ENCODE measurements around the gene LIN37.
"Not testable (repeated sequence)": the region's sequence is repeated elsewhere in the genome, so short reads cannot be mapped to it uniquely, and the experiment has no call there.

LIN37 gene

DNA sequence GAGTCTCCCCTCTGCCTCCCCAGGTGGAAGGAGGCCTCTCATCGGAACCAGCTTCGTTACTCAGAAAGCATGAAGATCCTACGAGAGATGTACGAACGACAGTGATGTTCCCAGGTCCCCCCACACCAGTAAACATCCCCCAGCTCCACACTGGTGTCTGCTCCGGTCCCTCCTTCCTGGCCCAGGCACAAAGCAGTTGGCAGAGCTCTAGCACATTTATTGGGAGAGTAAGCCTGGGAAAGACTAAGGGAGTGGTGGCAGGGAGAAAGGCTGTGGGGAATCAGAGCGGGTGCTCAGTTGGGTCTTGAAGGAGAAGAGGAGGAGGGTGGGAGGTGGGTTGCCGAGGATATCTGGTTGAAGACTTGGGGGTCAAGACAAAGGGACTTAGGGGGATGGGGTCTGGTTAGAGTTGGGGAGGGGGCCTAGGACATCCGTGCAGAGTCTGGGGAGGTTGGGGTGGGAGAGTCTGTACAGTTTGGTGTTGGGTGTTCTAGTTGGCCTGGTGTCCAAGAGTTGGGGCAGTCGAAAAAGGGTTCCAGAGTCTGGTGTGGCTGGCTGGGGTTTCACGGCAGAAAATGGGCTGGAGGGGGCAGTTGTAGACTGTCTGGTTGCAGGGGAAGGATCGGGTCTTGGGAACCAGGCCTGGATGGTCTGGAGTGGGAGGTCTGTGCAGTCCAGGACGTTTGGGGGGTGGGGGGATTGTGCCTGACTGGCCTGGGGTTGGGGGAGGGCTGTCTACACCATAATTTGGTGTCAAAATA lies 6.2 kb downstream of the LIN37 start:
- no peak for DNase-seq

DNA sequence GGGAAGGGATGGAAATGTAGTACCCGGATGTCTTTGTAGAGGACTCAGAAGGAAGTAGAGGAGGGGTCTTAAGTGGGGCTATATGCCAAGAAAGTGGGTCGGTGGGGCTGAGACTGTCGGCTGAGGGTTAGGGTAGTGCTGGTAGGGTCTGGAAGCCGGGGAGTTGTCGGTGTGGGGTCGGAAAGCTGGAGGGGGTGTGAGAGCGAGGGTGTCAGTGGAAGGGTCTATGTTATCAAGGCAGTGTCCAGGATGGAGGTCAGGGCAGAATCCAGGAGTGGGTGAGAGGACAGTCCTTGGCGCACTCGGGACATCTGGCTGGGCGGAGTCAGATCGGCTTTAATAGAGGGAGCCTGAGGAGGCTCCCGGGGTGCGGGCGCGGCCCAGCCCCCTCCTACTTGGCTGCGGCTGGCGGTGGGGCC lies 6.8 kb downstream of the LIN37 start:
- no peak for DNase-seq

DNA sequence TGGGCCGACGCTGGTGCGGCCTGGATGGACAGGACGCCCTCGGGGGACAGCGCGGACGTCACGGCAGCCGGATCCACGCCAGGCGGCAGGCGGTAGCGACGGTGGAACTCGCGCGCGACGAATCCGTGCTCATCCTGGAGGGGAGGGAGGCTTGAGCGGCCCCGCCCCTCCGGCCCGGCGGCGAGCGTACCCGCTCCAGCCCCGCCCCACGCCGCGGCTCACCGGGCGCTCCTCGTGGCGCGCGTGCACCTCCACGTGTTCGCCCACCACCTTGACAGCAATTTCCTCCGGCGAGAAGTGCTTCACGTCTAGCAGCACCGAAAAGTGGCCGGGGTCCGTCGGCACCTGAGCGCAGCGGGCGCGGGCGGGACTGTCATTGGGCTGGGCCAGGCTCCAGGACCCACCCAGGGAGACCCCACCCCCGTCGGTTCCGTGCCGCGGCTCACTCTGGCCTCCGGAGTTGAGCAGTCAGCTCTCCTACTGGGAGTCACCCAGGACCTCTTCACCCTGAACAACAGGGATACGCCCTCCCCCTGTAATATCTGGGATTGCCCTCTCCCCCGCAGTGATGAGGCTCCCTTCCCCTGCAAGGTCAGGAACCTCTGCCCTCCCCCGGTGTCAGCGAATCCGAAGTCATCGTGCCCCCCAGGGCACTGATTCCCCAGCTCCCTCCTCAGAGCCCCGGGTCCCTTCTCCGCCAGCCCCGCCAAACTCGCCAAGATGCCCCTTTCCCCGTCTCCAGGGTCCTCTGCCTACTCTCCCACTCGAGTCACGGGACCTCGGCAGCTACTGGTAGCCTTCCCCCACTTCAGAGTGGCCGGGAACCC lies 7.4 kb downstream of the LIN37 start:
- DNase-seq = peak; percentile 59 to 71

DNA sequence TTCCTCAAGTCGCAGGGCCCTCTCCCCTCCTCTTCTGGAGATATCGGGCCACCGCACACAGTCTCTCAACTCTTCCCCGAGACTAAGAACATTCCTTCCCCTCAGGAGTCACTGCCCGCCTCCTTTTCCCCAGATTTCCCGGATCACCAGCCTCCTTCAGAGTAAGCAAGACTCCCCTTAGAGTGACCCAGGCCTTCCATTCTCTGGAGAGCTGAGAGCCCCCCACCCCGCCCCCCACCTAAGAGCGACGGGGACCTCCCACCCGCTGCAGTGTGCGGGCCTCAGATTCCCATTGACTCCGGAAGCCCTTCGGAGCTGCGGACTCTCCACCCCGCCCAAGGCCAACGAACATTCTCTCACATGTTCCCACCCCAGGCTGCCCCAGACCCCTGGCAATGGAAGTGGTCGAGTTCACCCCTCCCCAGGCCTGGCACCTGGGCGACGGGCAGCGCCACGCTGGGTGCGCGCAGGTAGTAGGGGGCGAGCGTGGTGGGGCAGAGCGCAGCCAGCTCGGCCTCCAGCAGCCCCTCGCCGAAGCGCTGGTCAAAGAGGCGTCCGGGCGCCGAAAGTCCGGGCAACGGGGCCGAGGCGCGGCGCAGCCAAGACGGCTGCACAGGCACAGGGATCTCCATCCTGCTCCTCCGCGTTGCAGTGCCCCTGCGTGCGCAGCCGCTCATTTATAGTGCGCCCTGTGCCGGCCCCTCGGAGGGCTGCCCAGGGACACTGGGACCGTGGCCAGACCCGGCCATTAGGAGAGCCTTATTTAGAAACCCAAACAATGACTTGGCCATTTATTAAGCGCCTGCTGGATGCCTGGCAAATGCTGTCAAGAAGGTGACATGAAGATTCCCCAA lies 8.2 kb downstream of the LIN37 start, which contains the start of gene HSPB6:
Gene HSPB6 (minus strand): TSS at position 653 of the 854 bp plus-strand sequence. CDS start 21 bp downstream, at position 632.
- DNase-seq = no peak

DNA sequence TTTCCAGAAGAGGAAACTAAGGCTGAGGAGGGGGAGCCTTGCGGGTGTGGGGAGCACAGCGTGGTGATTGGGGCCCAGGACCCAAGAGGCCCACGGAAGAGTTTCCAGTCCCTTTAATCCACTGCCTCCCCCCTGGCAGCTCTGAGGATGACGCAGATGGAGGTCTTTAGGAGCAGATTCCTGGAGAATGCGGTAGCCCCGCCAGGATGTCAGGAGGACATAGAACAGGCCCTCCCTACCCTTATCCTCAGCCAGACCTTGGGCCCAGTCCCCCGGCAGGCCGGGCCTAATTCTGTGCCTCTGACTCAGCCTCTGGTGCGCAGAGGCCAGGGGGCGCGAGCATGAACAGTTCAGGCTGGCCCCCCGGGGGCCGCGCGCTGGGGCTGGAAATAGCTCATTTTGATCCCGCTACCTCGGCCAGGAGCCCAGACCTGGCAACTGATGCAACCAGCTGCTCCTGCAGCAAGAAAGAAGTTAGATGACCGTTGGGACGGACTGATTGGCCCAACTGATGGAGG lies 8.9 kb downstream of the LIN37 start:
- no peak for DNase-seq

DNA sequence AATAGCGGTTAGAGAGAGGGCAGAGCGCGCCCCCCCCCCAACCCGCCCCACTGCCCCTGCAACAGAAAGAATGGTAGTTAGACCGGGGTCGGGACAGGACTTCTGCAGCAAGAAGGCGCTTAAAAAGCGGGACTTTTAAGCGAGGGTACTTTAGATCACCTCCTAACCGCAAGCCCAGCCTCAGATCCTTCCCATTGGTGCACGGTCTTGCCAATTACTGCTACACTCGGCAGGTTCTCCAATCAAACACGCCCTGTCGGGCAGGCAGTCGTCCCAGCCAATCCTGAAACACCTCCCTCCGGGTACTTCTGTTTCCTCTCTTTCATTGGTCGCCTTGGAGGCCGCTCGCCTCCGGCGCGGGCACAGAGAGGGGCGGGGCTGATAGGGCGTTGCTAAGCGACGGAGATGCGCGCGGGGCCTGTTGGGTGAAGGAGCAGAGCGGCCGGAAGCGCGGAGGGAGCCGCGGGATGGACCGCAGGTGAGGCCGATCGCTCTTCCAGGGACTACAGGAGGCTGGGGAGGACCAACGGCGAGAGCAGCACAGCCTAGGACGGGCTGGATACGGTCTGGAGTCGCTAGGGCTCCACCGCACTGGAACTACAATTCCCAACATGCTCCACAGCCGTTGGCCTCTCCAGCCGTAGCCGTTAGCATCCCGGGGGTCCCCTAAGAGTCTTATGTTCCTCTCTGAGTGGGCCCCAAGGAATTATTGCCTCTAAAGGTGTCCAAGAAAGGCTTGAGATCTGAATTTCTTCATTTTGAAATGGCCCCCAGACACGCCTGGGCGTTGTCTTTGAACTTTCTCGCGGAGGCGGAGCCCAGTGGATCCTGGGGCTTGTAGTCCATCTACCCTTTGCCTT lies 9.6 kb downstream of the LIN37 start, which contains the start of gene PROSER3:
Gene PROSER3 (plus strand): TSS at position 428 of the 860 bp plus-strand sequence. CDS start 40 bp downstream, at position 468.
- peak; percentile 99 to 100 for DNase-seq

DNA sequence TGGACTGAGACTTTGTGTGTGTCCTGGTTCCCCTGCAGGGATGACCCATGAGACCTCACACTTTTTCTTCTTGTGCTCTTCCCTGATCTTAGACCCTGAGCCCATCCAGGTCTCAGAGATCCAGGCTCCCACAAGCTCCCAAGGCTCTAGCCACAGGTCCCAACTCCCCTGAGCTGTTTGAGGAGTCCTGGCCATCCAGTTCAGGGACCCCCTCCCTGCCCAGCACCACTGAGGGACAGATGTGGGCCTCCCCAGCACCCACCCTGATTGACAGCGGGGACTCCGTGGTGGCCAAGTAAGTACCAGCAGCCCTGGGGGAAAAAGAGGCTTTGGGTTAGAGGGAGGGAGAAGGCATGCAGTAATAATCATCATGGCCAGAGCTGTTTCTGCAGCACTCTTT lies 11.3 kb downstream of the LIN37 start:
- no peak for DNase-seq

DNA sequence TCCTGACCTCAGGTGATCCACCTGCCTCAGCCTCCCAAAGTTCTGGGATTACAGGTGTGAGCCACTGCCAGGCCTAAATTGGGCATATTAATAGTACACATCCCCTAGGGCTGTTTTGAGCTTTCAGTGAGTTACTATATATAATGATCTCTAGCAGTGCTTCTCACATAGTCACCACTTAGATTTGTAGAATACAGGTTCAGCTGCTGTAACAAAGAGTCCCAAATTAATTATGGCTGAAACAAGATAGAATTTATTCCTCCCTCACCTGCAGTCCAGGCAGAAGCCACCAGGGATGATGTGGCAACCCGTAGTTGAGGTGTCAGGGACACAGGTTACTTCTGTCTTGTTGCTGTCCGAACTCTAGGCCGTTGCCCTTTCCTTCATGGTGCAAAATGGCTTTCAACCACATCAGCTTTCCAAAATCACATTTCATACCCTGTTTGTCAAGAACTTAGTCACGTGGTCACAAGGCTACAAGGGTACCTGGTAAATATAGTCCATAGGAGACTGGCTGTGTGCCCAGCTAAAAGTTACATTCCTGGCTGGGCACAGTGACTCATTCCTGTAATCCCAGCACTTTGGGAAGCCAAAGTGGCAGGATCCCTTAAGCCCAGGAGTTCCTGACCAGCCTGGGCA lies 12.5 kb downstream of the LIN37 start:
- DNase-seq = no peak

DNA sequence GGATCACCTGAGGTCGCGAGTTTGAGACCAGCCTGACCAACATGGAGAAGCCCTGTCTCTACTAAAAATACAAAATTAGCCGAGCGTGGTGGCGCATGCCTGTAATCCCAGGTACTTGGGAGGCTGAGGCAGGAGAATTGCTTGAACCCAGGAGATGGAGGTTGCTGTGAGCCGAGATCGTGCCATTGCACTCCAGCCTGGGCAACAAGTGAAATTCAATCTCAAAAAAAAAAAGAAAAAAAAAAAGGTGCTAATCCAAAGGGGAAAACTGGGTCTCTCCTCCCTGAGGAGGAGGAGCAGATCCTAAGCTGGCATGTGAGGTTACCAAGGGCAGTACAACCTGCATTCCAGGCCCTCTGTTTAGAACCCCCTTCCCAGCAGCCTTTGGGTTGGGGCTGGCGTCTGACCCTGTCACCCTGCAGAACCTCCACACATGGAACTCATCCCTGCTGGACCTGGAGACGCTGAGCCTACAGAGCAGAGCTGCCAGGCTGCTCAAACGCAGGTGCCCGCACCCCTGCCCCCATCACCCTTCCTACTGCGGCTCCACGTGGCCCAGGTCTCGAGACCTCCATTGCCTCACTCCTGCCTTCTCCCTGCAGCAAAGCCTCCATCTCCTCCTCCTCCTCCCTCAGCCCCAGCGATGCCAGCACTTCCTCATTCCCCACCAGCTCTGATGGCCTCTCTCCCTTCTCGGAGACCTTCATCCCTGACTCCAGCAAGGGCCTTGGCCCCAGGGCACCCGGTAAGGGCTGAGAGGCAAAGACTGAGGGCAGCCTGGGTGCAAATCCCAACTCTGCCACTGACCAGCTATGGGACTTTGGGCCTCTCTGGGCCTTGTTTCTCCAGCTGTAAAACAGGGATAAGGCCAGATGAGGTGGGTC lies 16.3 kb downstream of the LIN37 start:
- DNase-seq = no peak

DNA sequence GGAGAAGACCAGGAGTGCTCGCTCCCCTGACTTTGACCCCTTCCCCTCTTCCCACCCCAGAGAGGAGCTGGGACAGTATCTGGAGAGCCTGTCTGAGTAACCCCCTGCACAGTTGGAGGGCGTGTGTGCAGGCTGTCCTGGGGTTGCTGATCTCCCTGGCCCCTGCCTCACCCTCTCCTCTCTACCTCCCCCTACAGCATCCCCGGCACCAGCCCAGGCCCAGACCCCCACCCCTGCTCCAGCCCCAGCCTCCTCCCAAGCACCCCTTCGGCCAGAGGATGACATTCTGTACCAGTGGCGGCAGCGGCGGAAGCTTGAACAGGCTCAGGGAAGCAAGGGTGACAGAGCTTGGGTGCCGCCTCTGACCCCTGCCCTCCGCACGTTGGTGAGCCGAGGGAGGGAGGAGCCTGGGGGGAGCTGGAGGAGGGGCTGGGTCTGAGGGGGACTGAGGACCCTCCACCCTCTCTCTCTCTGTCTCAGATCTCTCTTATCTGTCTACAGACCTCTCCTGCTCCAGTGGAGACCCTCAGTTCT lies 18.3 kb downstream of the LIN37 start:
- DNase-seq = no peak

DNA sequence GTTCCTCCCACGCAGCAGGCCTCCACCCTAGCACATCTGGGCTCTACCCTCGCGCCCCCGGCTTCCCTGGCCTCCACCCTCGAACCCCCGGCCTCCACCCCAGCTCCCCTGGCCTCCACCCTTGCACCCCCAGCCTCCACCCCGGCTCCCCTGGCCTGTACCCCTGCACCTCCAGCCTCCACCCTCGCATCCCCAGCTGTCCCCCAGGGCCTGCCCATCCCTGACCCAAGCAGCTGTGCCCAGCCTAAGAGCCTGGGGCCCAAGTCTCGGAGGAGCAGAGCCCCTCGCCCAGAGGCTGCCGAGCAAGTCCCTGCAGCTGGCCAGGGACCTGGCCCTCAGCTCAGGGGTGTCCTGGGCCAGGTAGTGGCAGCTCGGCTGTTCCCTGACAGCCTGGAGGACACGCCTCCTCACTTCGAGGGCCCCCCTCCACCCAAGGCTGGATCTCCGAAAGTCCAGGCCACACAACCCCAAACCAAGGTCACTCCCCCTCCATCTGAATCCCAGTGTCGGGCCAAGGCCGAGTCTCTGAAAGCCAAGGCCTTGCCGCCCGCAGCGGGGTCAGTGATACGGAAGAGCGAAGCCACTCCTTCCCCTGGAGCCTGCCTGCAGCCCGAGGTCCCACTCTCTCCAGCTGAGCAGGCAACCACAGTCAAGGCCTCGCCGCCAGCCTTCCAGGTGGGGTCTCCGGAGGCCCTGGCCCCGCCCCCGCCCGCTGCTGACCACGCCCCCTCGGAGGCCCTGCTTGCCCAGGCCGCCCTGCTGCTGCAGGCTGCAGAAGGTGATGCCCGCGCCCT lies 19.1 kb downstream of the LIN37 start:
- no peak for DNase-seq

DNA sequence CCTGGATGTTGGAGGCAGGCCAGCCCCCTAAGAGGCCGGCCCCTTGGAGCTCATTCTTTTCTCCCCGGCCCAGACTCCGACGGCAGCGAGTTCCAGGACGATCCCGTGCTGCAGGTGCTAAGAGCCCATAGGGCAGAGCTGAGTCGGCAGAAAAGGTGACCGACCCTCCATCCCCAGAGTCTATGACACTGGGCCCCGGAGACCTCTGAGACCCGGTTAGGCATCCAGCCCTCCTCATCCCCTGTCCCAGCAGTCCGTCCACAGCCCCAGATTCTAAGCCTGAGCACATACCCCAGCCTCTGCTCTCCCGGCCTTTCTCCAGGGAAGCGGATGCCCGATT lies 19.7 kb downstream of the LIN37 start:
- no peak for DNase-seq

DNA sequence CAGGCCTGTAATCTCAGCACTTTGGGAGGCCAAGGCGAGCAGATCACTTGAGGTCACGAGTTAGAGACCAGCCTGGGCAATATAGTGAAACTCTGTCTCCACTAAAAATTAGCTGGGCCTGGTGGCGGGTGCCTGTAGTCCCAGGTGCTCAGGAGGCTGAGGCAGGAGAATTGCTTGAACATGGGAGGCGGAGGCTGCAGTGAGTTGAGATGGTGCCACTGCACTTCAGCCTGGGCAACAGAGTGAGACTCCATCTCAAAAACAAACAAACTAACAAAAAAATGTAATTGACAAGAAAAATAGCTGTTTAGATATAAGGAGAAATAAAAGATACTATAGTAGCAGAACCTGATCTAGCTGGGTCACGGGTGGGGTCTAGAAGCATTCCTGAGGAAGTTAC lies 24.0 kb downstream of the LIN37 start:
- DNase-seq = not testable (repeated sequence)

DNA sequence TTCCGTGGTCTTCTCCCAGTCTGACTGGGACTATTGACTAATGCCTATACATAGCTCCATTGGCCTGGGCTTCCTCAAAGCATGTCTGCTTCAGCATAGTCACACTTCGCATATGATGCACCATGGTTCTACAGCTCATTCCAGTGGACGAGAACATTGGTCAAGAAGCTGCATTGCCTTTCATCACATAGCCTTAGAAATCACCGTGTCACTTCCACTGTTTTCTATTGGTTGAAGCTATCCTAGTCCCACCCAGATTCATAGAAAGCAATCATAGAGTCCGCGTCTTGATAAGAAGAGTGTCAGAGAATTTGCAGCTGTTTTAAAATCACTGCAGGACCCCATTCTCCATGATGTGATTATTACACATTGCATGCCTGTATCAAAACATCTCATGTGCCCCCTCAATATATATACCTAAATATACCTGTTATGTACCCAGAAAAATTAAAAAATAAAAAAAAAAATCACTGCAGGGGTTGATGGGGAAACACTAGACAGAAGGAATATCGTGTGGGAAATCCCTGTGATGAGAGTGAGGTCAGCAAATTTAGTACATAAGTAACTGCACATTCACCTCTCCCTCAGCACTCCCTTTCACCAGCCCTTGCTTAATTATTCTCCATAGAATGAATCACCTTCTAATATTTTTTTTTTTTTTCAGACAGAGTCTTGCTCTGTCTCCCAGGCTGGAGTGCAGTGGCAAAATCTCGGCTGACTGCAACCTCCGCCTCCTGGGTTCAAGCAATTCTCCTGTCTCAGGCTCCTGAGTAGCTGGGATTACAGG lies 24.8 kb downstream of the LIN37 start:
- no peak for DNase-seq

DNA sequence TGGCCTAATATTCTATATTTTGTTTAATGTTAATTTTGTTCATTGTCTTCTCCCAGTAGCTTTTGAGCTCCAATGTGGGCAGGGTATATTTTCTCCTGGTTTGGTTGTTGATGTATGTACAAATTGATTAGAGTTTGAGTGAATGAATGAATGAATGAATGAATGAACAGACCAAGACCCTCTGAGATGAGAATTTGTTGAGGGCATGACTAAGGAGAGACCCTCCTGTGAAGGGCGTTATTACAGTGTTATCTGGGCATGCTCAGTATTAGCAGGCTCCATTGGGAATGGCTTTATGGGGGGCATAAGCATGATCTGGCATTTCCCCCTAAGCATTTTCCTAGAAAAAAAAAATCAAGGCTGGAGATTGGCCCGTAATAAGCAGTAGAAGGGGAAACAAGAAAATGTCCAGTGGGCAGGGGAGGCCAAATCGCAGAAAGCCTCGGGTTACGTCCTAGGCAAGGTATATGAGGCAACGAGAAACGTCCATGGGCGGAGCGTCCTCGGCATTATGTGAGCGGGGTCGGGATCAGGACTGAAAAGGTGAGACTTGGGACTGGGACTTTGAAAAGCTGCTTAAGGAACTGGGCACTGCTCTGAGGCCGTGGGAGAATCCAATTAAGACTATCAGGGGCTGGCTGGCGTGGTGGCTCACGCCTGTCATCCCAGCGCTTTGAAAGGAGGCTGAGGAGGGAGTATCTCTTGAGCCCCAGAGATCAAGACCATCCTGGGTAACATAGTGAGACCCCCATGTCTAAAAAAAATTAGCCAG lies 26.1 kb downstream of the LIN37 start:
- DNase-seq = no peak

DNA sequence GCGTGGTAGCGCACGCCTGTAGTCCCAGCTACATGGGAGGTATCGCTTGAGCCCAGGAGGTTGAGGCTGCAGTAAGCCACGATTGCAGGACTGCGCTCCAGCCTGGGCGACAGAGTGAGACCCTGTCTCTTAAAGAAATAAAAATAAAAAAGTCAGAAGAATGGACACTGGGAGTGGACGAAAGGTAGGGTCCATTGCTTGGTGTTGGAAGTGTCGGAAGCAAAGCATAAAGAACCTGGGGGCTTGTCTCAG lies 26.6 kb downstream of the LIN37 start:
- DNase-seq = no peak

DNA sequence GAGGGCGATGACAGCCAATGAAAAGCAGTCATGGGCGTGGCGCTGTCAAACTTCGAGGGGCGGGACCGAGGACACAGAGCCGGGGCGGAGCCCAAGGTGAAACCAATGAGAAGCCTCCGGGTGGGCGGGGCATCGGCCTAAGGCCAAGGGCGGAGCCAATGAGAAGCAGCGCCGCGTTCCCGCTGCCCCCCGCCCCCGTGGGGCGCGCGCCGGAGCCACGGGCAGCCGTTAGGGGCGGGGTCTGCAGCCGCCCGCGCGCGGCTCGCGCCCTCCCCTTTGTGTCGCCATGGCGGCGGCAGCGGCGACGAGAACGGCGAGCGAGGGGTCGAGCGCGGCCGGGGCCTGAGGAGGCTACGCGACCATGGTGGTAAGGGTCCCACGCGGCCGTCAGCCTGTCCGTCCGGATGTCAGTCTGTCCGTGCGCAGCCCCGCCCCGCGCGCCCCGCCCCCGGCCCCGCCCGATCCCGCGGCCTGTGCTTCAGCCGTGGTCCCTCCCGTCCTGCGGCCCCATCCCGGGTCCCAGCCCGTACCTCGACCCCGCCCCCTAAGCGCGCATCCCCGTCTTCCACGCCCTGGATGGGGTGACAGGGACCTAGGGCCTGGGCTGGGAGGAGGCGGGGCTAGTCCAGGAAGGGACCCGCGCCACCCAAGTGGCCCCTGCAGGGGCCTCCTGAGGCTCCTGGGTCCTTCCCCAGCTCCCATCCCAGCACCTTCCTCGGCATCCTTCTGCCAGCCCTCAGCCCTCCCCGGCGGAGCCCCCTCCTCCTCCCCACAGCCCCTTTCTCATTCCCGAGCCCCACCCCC lies 27.1 kb downstream of the LIN37 start, which contains the start of gene ARHGAP33:
Gene ARHGAP33 (plus strand): TSS at position 267 of the 804 bp plus-strand sequence. CDS start 95 bp downstream, at position 362.
- peak; percentile 98 to 99 for DNase-seq
